PC-3 (cell line): ENCODE measurements around the gene NCS1. TPM values are rescaled to one million over a fixed set of nuclear protein-coding genes. Genes with fewer than 3 reads are reported as not detected.

Experiments
- ATAC-seq: fragments of 200-7000 bp; cut with Tn5 transposase; 2 replicates; pipeline ENCODE4 v1.9.1; 2020; ENCODE audit warnings: mild to moderate bottlenecking, moderate library complexity
- BruUV-seq: library from RNA; stranded (reverse); fragments of 400-500 nt; replicated peaks from 2 replicates; lab custom pipeline; 2021; lab: Mats Ljungman, UMichigan
- CTCF ChIA-PET: fragments of 300-600 bp; sonication (Branson Sonifier 250); formaldehyde crosslinking; loops from one replicate; lab custom pipeline; 2022; ENCODE audit warnings: antibody characterized with exemption; lab: Charles Lee
- POLR2A ChIA-PET: fragments of 300-600 bp; sonication (Branson Sonifier 250); formaldehyde crosslinking; loops from one replicate; lab custom pipeline; 2022; ENCODE audit warnings: antibody characterized with exemption; ENCODE audit not compliant: unreplicated experiment; lab: Charles Lee
- DNase-seq: peaks from one replicate; pipeline ENCODE4 v3.0.0-alpha.2; 2015
- H2AFZ ChIP-seq: fragments of 300-600 bp; sonication (generic); 2 replicates; pipeline ENCODE4 v1.6.0; 2016; ENCODE audit warnings: antibody characterized with exemption, low read length
- H3F3A ChIP-seq: fragments of 300-600 bp; sonication (generic); one replicate; pipeline ENCODE4 v1.6.0; 2017; ENCODE audit warnings: antibody characterized with exemption, low read length, control low read depth, mild to moderate bottlenecking; ENCODE audit not compliant: unreplicated experiment
- H3K27ac ChIP-seq: fragments of 300-600 bp; sonication (generic); 2 replicates; pipeline ENCODE4 v1.5.1; 2016; ENCODE audit warnings: mild to moderate bottlenecking, low read length
- H3K27me3 ChIP-seq: fragments of 300-600 bp; sonication (generic); 2 replicates; pipeline ENCODE4 v1.6.1; 2016; ENCODE audit warnings: low read length, mixed read lengths
- H3K36me3 ChIP-seq: fragments of 300-600 bp; sonication (generic); 2 replicates; pipeline ENCODE4 v1.6.1; 2016; ENCODE audit warnings: low read depth, mixed run types, low read length, mixed read lengths
- H3K4me1 ChIP-seq: fragments of 300-600 bp; sonication (generic); 2 replicates; pipeline ENCODE4 v1.5.1; 2016; ENCODE audit warnings: low read length; ENCODE audit not compliant: insufficient read depth
- H3K4me2 ChIP-seq: fragments of 300-600 bp; sonication (generic); 2 replicates; pipeline ENCODE4 v1.6.0; 2016; ENCODE audit warnings: low read length
- H3K4me3 ChIP-seq: fragments of 300-600 bp; sonication (generic); 2 replicates; pipeline ENCODE4 v1.5.1; 2016; ENCODE audit warnings: mild to moderate bottlenecking, low read length, mixed read lengths
- H3K79me2 ChIP-seq: fragments of 300-600 bp; sonication (generic); 2 replicates; pipeline ENCODE4 v1.6.1; 2017; ENCODE audit warnings: low read length, mixed read lengths
- H3K9ac ChIP-seq: fragments of 300-600 bp; sonication (generic); 2 replicates; pipeline ENCODE4 v1.6.0; 2016; ENCODE audit warnings: mild to moderate bottlenecking, low read length
- H3K9me2 ChIP-seq: fragments of 300-600 bp; sonication (generic); replicated peaks from 2 replicates; pipeline ENCODE4 v1.6.1; 2016; ENCODE audit warnings: mixed run types, low read length, mixed read lengths
- H3K9me3 ChIP-seq: fragments of 300-600 bp; sonication (generic); 2 replicates; pipeline ENCODE4 v1.6.1; 2016; ENCODE audit warnings: low read length, mixed read lengths
- H4K20me1 ChIP-seq: fragments of 300-600 bp; sonication (generic); 2 replicates; pipeline ENCODE4 v1.6.1; 2016; ENCODE audit warnings: low read length, mixed read lengths
- CTCF ChIP-seq: fragments of 300-600 bp; sonication (generic); conservative IDR thresholded peaks from 2 replicates; pipeline ENCODE4 v1.5.1; 2017; ENCODE audit warnings: antibody characterized with exemption, low read depth, mild to moderate bottlenecking, low read length
- EZH2 ChIP-seq: fragments of 300-600 bp; sonication (generic); IDR thresholded peaks from one replicate; pipeline ENCODE4 v1.6.1; 2017; ENCODE audit warnings: antibody characterized with exemption, mild to moderate bottlenecking, low read length; ENCODE audit not compliant: unreplicated experiment
- EZH2phosphoT487 ChIP-seq: fragments of 300-600 bp; sonication (generic); IDR thresholded peaks from 2 replicates; pipeline ENCODE4 v1.6.1; 2018; ENCODE audit warnings: mild to moderate bottlenecking, antibody characterized with exemption, low read length, borderline replicate concordance
- intact Hi-C: fragments of 100-400 bp; cut with micrococcal nuclease; formaldehyde crosslinking; loops from 2 replicates; pipeline ENCODE4 v1.9.0; 2023
- total RNA-seq: library from RNA; depleted of rRNA; stranded (reverse); fragments of >200 nt; gene quantifications from 2 replicates; pipeline ENCODE4 v1.2.3, GENCODE V29; 2014

The NCS1 gene
- total RNA-seq, 1 experiment from 2014 or later = 14.0 TPM

GRCh38 chr9:130180516-130180915 lies 8.3 kb downstream of the NCS1 start:
- no peak overlapping the region for H3K27ac ChIP-seq
- H3K9ac ChIP-seq = no peak overlapping the region
- ATAC-seq = no peak
- no peak overlapping the region for H2AFZ ChIP-seq
- intact Hi-C loops = no loop called here
- no peaks in the 10 kb centered on the region for H3K27me3 ChIP-seq
- POLR2A ChIA-PET = no interaction called here
- H3K4me1 ChIP-seq = no peaks in the 10 kb centered on the region; the same call in 1 of the 2 replicates
- no TSS peak for BruUV-seq
- TF ChIP-seq EZH2 = no peak
- TF ChIP-seq EZH2phosphoT487 = no peak
- TF ChIP-seq CTCF = no peak
- no peaks in the 10 kb centered on the region for H3K9me2 ChIP-seq
- no peaks in the 10 kb centered on the region for H3F3A ChIP-seq
- no peak overlapping the region for H3K4me3 ChIP-seq
- no peak overlapping the region for H3K4me2 ChIP-seq
- peaks cover 7% of the 10 kb centered on the region; the same call in 1 of the 2 replicates for H4K20me1 ChIP-seq
- H3K79me2 ChIP-seq = peaks cover 40% of the 10 kb centered on the region
- CTCF ChIA-PET = no interaction called here
- no peaks in the 10 kb centered on the region for H3K36me3 ChIP-seq
- DNase-seq = no peak
- no peaks in the 10 kb centered on the region for H3K9me3 ChIP-seq

GRCh38 chr9:130181678-130182380 lies 9.6 kb downstream of the NCS1 start:
- BruUV-seq = no TSS peak
- no peaks in the 10 kb centered on the region for H3K36me3 ChIP-seq
- ChIA-PET CTCF (no interaction called here), POLR2A (no interaction called here)
- TF ChIP-seq EZH2 = no peak
- no peak for TF ChIP-seq EZH2phosphoT487
- TF ChIP-seq CTCF = no peak
- no peak overlapping the region for H3K4me2 ChIP-seq
- no peak overlapping the region for H2AFZ ChIP-seq
- no peak overlapping the region for H3K9ac ChIP-seq
- DNase-seq (no peak), ATAC-seq (no peak)
- no peak overlapping the region for H3K4me3 ChIP-seq
- peaks cover 37% of the 10 kb centered on the region for H3K79me2 ChIP-seq
- no peak overlapping the region for H3K27ac ChIP-seq
- H3K9me3 ChIP-seq = no peaks in the 10 kb centered on the region
- no peaks in the 10 kb centered on the region for H3K9me2 ChIP-seq
- intact Hi-C loops = no loop called here
- peaks cover 7% of the 10 kb centered on the region; the same call in 1 of the 2 replicates for H4K20me1 ChIP-seq
- no peaks in the 10 kb centered on the region for H3F3A ChIP-seq
- H3K27me3 ChIP-seq = no peaks in the 10 kb centered on the region
- H3K4me1 ChIP-seq = peaks cover 3% of the 10 kb centered on the region

GRCh38 chr9:130182381-130182909 lies 10.2 kb downstream of the NCS1 start:
- Histone ChIP-seq H3F3A (no peaks in the 10 kb centered on the region), H4K20me1 (peaks cover 7% of the 10 kb centered on the region; the same call in 1 of the 2 replicates), H3K36me3 (no peaks in the 10 kb centered on the region), H2AFZ (no peak overlapping the region), H3K9ac (no peak overlapping the region), H3K9me2 (no peaks in the 10 kb centered on the region), H3K27me3 (no peaks in the 10 kb centered on the region), H3K4me2 (no peak overlapping the region), H3K79me2 (peaks cover 34% of the 10 kb centered on the region), H3K4me1 (peaks cover 9% of the 10 kb centered on the region), H3K27ac (no peak overlapping the region), H3K4me3 (no peak overlapping the region), H3K9me3 (no peaks in the 10 kb centered on the region)
- TF ChIP-seq EZH2 = no peak
- no peak for TF ChIP-seq CTCF
- TF ChIP-seq EZH2phosphoT487 = no peak
- no TSS peak for BruUV-seq
- intact Hi-C loops = no loop called here
- POLR2A ChIA-PET = no interaction called here
- no peak for ATAC-seq
- DNase-seq = no peak
- CTCF ChIA-PET = no interaction called here
